HEK293 (cell line): Measurements from ENCODE around the gene STOML1.

Experiments used
- BCL11B ChIP-seq: fragments of 450-650 bp; formaldehyde crosslinking; IDR thresholded peaks from 2 replicates; pipeline ENCODE4 v1.5.1; 2016; ENCODE audit warnings: low read depth, missing biosample characterization, missing genetic modification characterization
- GFI1B ChIP-seq: fragments of 450-650 bp; formaldehyde crosslinking; IDR thresholded peaks from 2 replicates; pipeline ENCODE4 v1.5.1; 2016; ENCODE audit warnings: missing biosample characterization, missing genetic modification characterization
- KLF17 ChIP-seq: fragments of 450-650 bp; formaldehyde crosslinking; IDR thresholded peaks from 2 replicates; pipeline ENCODE4 v1.5.1; 2016; ENCODE audit warnings: missing biosample characterization, missing genetic modification characterization
- PATZ1 ChIP-seq: fragments of 450-650 bp; formaldehyde crosslinking; IDR thresholded peaks from 2 replicates; pipeline ENCODE4 v1.5.1; 2016; ENCODE audit warnings: missing biosample characterization, missing genetic modification characterization
- SALL2 ChIP-seq: fragments of 450-650 bp; formaldehyde crosslinking; IDR thresholded peaks from 2 replicates; pipeline ENCODE4 v1.5.0; 2017; ENCODE audit warnings: missing biosample characterization, mild to moderate bottlenecking, missing genetic modification characterization, borderline replicate concordance
- SP3 ChIP-seq: fragments of 450-650 bp; formaldehyde crosslinking; IDR thresholded peaks from 2 replicates; pipeline ENCODE4 v1.5.1; 2016; ENCODE audit warnings: missing biosample characterization, missing genetic modification characterization
- YY1 ChIP-seq: fragments of 450-650 bp; formaldehyde crosslinking; IDR thresholded peaks from 2 replicates; pipeline ENCODE4 v1.5.1; 2018; ENCODE audit warnings: missing biosample characterization, missing genetic modification characterization
- ZBTB7A ChIP-seq: fragments of 450-650 bp; formaldehyde crosslinking; IDR thresholded peaks from 2 replicates; pipeline ENCODE4 v1.5.1; 2016; ENCODE audit warnings: low read depth, missing biosample characterization, missing genetic modification characterization
- ZFP69B ChIP-seq: fragments of 450-650 bp; formaldehyde crosslinking; IDR thresholded peaks from 2 replicates; pipeline ENCODE4 v1.5.1; 2016; ENCODE audit warnings: missing biosample characterization, missing genetic modification characterization
- ZNF133 ChIP-seq: fragments of 450-650 bp; formaldehyde crosslinking; IDR thresholded peaks from 2 replicates; pipeline ENCODE4 v1.5.1; 2016; ENCODE audit warnings: missing biosample characterization, missing genetic modification characterization
- ZNF155 ChIP-seq: fragments of 450-650 bp; formaldehyde crosslinking; IDR thresholded peaks from 2 replicates; pipeline ENCODE4 v1.5.1; 2016; ENCODE audit warnings: missing biosample characterization, missing genetic modification characterization
- ZNF184 ChIP-seq: fragments of 450-650 bp; IDR thresholded peaks from 2 replicates; pipeline ENCODE4 v1.5.1; 2018; ENCODE audit warnings: missing biosample characterization, mild to moderate bottlenecking, missing genetic modification characterization
- ZNF324 ChIP-seq: fragments of 450-650 bp; formaldehyde crosslinking; IDR thresholded peaks from 2 replicates; pipeline ENCODE4 v1.5.1; 2016; ENCODE audit warnings: missing biosample characterization, missing genetic modification characterization
- ZNF366 ChIP-seq: fragments of 450-650 bp; formaldehyde crosslinking; conservative IDR thresholded peaks from 2 replicates; pipeline ENCODE4 v1.5.1; 2016; ENCODE audit warnings: missing biosample characterization, missing genetic modification characterization
- ZNF473 ChIP-seq: fragments of 450-650 bp; formaldehyde crosslinking; IDR thresholded peaks from 2 replicates; pipeline ENCODE4 v1.5.1; 2017; ENCODE audit warnings: missing biosample characterization, missing genetic modification characterization
- ZNF488 ChIP-seq: fragments of 450-650 bp; formaldehyde crosslinking; IDR thresholded peaks from 2 replicates; pipeline ENCODE4 v1.5.1; 2016; ENCODE audit warnings: missing biosample characterization, missing genetic modification characterization
- ZNF610 ChIP-seq: fragments of 450-650 bp; formaldehyde crosslinking; IDR thresholded peaks from 2 replicates; pipeline ENCODE4 v1.5.1; 2016; ENCODE audit warnings: missing biosample characterization, missing genetic modification characterization, borderline replicate concordance
- ZNF692 ChIP-seq: fragments of 450-650 bp; formaldehyde crosslinking; IDR thresholded peaks from 2 replicates; pipeline ENCODE4 v1.5.1; 2016; ENCODE audit warnings: missing biosample characterization, missing genetic modification characterization
- ZNF747 ChIP-seq: fragments of 450-650 bp; formaldehyde crosslinking; IDR thresholded peaks from 2 replicates; pipeline ENCODE4 v1.5.1; 2016; ENCODE audit warnings: missing biosample characterization, missing genetic modification characterization
- ZNF843 ChIP-seq: fragments of 450-650 bp; formaldehyde crosslinking; IDR thresholded peaks from 2 replicates; pipeline ENCODE4 v1.5.1; 2016; ENCODE audit warnings: missing biosample characterization, missing genetic modification characterization
- ZSCAN4 ChIP-seq: fragments of 450-650 bp; formaldehyde crosslinking; IDR thresholded peaks from 2 replicates; pipeline ENCODE4 v1.5.1; 2017; ENCODE audit warnings: missing biosample characterization, missing genetic modification characterization
- TF ChIP-seq, protein P1 (sequence below): fragments of 450-650 bp; formaldehyde crosslinking; IDR thresholded peaks from 2 replicates; pipeline ENCODE4 v1.5.1; 2016; ENCODE audit warnings: missing biosample characterization, missing genetic modification characterization
- TF ChIP-seq, protein P2 (sequence below): fragments of 450-650 bp; formaldehyde crosslinking; IDR thresholded peaks from 2 replicates; pipeline ENCODE4 v1.5.1; 2016; ENCODE audit warnings: missing biosample characterization, missing genetic modification characterization
- TF ChIP-seq, protein P3 (sequence below): fragments of 450-650 bp; formaldehyde crosslinking; IDR thresholded peaks from 2 replicates; pipeline ENCODE4 v1.5.1; 2016; ENCODE audit warnings: missing biosample characterization, missing genetic modification characterization
- TF ChIP-seq, protein P4 (sequence below): fragments of 450-650 bp; formaldehyde crosslinking; IDR thresholded peaks from 2 replicates; pipeline ENCODE4 v1.5.1; 2016; ENCODE audit warnings: missing biosample characterization, missing genetic modification characterization

Gene STOML1

GRCh38 chr15:73941044-73941443 lies 51.1 kb downstream of the STOML1 start (continued):
- TF ChIP-seq ZNF366 (tag by site-specific recombination) (0 out of 2 replicates have a peak, but pooled peaks have one; percentile 22), SP3 (tag by site-specific recombination) (no peak), YY1 (no peak), ZNF184 (0 out of 2 replicates have a peak, but pooled peaks have one; percentile 17), ZSCAN4 (tag by site-specific recombination) (no peak), ZNF610 (no peak), PATZ1 (peak; percentile 85), ZNF324 (tag by site-specific recombination) (0 out of 2 replicates have a peak, but pooled peaks have one; percentile 43), ZBTB7A (tag by site-specific recombination) (no peak), ZNF747 (tag by site-specific recombination) (no peak), ZNF155 (no peak), ZFP69B (tag by site-specific recombination) (no peak; the same call in 1 of the 2 replicates), GFI1B (tag by site-specific recombination) (no peak), KLF17 (tag by site-specific recombination) (peak; percentile 96), ZNF133 (no peak), ZNF692 (tag by site-specific recombination) (0 out of 2 replicates have a peak, but pooled peaks have one; percentile 38), ZNF843 (tag by site-specific recombination) (no peak), ZNF473 (tag by site-specific recombination) (no peak), ZNF488 (tag by site-specific recombination) (no peak), BCL11B (tag by site-specific recombination) (no peak), SALL2 (no peak)
- TF ChIP-seq, protein P1, sequence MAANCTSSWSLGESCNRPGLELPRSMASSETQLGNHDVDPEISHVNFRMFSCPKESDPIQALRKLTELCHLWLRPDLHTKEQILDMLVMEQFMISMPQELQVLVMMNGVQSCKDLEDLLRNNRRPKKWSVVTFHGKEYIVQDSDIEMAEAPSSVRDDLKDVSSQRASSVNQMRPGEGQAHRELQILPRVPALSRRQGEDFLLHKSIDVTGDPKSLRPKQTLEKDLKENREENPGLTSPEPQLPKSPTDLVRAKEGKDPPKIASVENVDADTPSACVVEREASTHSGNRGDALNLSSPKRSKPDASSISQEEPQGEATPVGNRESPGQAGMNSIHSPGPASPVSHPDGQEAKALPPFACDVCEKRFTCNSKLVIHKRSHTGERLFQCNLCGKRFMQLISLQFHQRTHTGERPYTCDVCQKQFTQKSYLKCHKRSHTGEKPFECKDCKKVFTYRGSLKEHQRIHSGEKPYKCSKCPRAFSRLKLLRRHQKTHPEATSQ (tag by site-specific recombination), result no peak
- TF ChIP-seq, protein P2, sequence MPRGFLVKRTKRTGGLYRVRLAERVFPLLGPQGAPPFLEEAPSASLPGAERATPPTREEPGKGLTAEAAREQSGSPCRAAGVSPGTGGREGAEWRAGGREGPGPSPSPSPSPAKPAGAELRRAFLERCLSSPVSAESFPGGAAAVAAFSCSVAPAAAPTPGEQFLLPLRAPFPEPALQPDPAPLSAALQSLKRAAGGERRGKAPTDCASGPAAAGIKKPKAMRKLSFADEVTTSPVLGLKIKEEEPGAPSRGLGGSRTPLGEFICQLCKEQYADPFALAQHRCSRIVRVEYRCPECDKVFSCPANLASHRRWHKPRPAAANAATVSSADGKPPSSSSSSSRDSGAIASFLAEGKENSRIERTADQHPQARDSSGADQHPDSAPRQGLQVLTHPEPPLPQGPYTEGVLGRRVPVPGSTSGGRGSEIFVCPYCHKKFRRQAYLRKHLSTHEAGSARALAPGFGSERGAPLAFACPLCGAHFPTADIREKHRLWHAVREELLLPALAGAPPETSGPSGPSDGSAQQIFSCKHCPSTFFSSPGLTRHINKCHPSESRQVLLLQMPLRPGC (tag by site-specific recombination), result peak; percentile 85
- TF ChIP-seq, protein P3, sequence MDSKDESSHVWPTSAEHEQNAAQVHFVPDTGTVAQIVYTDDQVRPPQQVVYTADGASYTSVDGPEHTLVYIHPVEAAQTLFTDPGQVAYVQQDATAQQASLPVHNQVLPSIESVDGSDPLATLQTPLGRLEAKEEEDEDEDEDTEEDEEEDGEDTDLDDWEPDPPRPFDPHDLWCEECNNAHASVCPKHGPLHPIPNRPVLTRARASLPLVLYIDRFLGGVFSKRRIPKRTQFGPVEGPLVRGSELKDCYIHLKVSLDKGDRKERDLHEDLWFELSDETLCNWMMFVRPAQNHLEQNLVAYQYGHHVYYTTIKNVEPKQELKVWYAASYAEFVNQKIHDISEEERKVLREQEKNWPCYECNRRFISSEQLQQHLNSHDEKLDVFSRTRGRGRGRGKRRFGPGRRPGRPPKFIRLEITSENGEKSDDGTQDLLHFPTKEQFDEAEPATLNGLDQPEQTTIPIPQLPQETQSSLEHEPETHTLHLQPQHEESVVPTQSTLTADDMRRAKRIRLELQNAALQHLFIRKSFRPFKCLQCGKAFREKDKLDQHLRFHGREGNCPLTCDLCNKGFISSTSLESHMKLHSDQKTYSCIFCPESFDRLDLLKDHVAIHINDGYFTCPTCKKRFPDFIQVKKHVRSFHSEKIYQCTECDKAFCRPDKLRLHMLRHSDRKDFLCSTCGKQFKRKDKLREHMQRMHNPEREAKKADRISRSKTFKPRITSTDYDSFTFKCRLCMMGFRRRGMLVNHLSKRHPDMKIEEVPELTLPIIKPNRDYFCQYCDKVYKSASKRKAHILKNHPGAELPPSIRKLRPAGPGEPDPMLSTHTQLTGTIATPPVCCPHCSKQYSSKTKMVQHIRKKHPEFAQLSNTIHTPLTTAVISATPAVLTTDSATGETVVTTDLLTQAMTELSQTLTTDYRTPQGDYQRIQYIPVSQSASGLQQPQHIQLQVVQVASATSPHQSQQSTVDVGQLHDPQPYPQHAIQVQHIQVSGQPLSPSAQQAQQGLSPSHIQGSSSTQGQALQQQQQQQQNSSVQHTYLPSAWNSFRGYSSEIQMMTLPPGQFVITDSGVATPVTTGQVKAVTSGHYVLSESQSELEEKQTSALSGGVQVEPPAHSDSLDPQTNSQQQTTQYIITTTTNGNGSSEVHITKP (tag by site-specific recombination), result peak; percentile 88
- TF ChIP-seq, protein P4, sequence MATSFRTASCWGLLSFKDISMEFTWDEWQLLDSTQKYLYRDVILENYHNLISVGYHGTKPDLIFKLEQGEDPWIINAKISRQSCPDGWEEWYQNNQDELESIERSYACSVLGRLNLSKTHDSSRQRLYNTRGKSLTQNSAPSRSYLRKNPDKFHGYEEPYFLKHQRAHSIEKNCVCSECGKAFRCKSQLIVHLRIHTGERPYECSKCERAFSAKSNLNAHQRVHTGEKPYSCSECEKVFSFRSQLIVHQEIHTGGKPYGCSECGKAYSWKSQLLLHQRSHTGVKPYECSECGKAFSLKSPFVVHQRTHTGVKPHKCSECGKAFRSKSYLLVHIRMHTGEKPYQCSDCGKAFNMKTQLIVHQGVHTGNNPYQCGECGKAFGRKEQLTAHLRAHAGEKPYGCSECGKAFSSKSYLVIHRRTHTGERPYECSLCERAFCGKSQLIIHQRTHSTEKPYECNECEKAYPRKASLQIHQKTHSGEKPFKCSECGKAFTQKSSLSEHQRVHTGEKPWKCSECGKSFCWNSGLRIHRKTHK (tag by site-specific recombination), result no peak
